A673 (cell line): ENCODE results near the gene ADGRE2. TPM values are rescaled to one million over a fixed set of nuclear protein-coding genes. Genes with fewer than 3 reads are reported as not detected.

Experiments
- BruUV-seq: library from RNA; stranded (reverse); fragments of 400-500 nt; replicated peaks from 2 replicates; lab custom pipeline; 2021; lab: Mats Ljungman, UMichigan
- CTCF ChIA-PET: fragments of 300-600 bp; sonication (Branson Sonifier 250); formaldehyde crosslinking; loops from one replicate; lab custom pipeline; 2022; ENCODE audit warnings: antibody characterized with exemption; lab: Charles Lee
- POLR2A ChIA-PET: fragments of 300-600 bp; sonication (Branson Sonifier 250); formaldehyde crosslinking; loops from one replicate; lab custom pipeline; 2022; ENCODE audit warnings: antibody characterized with exemption; ENCODE audit not compliant: low non-redundant PET; lab: Charles Lee
- DNase-seq: peaks from one replicate; pipeline ENCODE4 v3.0.0-alpha.2; 2015; ENCODE audit warnings: low spot score
- H3K27ac ChIP-seq: fragments of 200-600 bp; sonication (generic); 2 replicates; pipeline ENCODE4 v1.5.1; 2016; ENCODE audit warnings: mixed run types, low read depth, mild to moderate bottlenecking, mixed read lengths, antibody characterized with exemption, low read length; ENCODE audit not compliant: poor library complexity, severe bottlenecking
- H3K27me3 ChIP-seq: fragments of 200-600 bp; sonication (generic); replicated peaks from 2 replicates; pipeline ENCODE4 v1.6.1; 2017; ENCODE audit warnings: mixed run types, low read depth, mild to moderate bottlenecking, mixed read lengths, antibody characterized with exemption, low read length; ENCODE audit not compliant: insufficient read depth, poor library complexity
- H3K36me3 ChIP-seq: fragments of 200-600 bp; sonication (generic); 2 replicates; pipeline ENCODE4 v1.6.1; 2016; ENCODE audit warnings: mixed run types, mild to moderate bottlenecking, mixed read lengths, antibody characterized with exemption, low read length; ENCODE audit not compliant: insufficient read depth, poor library complexity, severe bottlenecking
- H3K4me1 ChIP-seq: fragments of 200-600 bp; sonication (generic); 2 replicates; pipeline ENCODE4 v1.6.1; 2017; ENCODE audit warnings: mixed run types, mild to moderate bottlenecking, mixed read lengths, antibody characterized with exemption, low read length; ENCODE audit not compliant: insufficient read depth, poor library complexity, severe bottlenecking
- H3K4me3 ChIP-seq: fragments of 200-600 bp; sonication (generic); 2 replicates; pipeline ENCODE4 v1.5.1; 2016; ENCODE audit warnings: low read depth, mixed run types, mild to moderate bottlenecking, mixed read lengths, low read length; ENCODE audit not compliant: poor library complexity, severe bottlenecking
- H3K9me3 ChIP-seq: fragments of 200-600 bp; sonication (generic); 2 replicates; pipeline ENCODE4 v1.6.1; 2016; ENCODE audit warnings: mixed run types, low read depth, mild to moderate bottlenecking, mixed read lengths, antibody characterized with exemption, low read length; ENCODE audit not compliant: poor library complexity, severe bottlenecking
- EZH2 ChIP-seq: fragments of 200-600 bp; sonication (generic); IDR thresholded peaks from 2 replicates; pipeline ENCODE4 v1.6.1; 2017; ENCODE audit warnings: borderline replicate concordance, low read depth, mild to moderate bottlenecking, mixed read lengths, antibody characterized with exemption, low read length; ENCODE audit not compliant: poor library complexity, severe bottlenecking
- intact Hi-C: fragments of 100-400 bp; cut with micrococcal nuclease; formaldehyde crosslinking; loops from one replicate; pipeline ENCODE4 v1.10.0; 2022; ENCODE audit not compliant: unreplicated experiment
- total RNA-seq: library from RNA; stranded (reverse); gene quantifications from 2 replicates; pipeline ENCODE4 v1.2.3, GENCODE V29; 2021
- TF ChIP-seq, protein P1 (sequence below): fragments of 300-800, 200-600 bp; sonication (generic); conservative IDR thresholded peaks from 2 replicates; pipeline ENCODE4 v1.5.1; 2017; ENCODE audit warnings: low read depth, mild to moderate bottlenecking, antibody characterized with exemption, low read length, moderate library complexity, mixed read lengths

Gene ADGRE2
- total RNA-seq, 1 experiment from 2014 or later = 0.19 TPM

DNA sequence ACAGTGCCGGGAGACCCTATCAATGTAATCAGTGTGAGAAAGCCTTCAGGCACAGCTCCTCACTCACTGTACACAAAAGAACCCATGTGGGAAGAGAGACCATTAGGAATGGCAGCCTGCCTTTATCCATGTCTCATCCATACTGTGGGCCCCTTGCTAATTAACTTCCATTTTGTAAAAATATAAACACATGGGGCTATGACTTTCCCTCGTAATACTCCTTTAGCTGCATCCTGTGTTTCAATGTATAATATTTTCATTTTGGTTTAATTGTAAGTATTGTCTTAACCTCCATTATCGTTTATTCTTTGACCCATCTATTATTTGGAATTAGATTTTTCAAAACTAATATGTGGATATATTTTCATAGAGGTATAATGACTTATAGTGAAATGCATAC lies 59.2 kb downstream of the ADGRE2 start:
- intact Hi-C loops = no loop called here
- Histone ChIP-seq H3K27ac (no peak overlapping the region), H3K4me3 (no peak overlapping the region), H3K4me1 (no peaks in the 10 kb centered on the region), H3K36me3 (peaks cover 41% of the 10 kb centered on the region), H3K9me3 (peaks cover 54% of the 10 kb centered on the region), H3K27me3 (no peaks in the 10 kb centered on the region)
- BruUV-seq = no TSS peak
- ChIA-PET CTCF (no interaction called here), POLR2A (no interaction called here)
- TF ChIP-seq EZH2 = no peak
- TF ChIP-seq, protein P1, sequence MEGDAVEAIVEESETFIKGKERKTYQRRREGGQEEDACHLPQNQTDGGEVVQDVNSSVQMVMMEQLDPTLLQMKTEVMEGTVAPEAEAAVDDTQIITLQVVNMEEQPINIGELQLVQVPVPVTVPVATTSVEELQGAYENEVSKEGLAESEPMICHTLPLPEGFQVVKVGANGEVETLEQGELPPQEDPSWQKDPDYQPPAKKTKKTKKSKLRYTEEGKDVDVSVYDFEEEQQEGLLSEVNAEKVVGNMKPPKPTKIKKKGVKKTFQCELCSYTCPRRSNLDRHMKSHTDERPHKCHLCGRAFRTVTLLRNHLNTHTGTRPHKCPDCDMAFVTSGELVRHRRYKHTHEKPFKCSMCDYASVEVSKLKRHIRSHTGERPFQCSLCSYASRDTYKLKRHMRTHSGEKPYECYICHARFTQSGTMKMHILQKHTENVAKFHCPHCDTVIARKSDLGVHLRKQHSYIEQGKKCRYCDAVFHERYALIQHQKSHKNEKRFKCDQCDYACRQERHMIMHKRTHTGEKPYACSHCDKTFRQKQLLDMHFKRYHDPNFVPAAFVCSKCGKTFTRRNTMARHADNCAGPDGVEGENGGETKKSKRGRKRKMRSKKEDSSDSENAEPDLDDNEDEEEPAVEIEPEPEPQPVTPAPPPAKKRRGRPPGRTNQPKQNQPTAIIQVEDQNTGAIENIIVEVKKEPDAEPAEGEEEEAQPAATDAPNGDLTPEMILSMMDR = no peak
- DNase-seq = no peak

DNA sequence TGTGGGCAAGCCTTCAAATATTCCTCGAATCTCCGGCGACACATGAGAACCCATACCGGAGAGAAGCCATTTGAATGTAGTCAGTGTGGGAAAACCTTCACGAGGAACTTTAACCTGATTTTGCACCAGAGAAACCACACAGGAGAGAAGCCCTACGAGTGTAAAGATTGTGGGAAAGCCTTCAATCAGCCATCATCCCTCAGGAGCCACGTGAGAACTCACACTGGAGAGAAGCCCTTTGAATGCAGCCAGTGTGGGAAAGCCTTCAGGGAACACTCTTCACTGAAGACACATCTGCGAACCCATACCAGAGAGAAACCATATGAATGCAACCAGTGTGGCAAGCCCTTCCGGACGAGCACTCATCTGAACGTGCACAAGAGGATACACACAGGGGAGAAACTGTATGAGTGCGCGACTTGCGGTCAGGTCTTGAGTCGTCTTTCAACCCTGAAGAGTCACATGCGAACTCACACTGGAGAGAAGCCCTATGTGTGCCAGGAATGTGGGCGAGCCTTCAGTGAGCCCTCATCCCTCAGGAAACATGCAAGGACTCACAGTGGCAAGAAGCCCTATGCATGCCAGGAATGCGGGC lies 59.7 kb downstream of the ADGRE2 start:
- CTCF ChIA-PET = no interaction called here
- POLR2A ChIA-PET = no interaction called here
- no peak overlapping the region for H3K4me3 ChIP-seq
- DNase-seq = no peak
- H3K36me3 ChIP-seq = peaks cover 41% of the 10 kb centered on the region
- H3K27me3 ChIP-seq = no peaks in the 10 kb centered on the region
- H3K4me1 ChIP-seq = no peaks in the 10 kb centered on the region
- BruUV-seq = no TSS peak
- no peak overlapping the region for H3K27ac ChIP-seq
- intact Hi-C loops = no loop called here
- H3K9me3 ChIP-seq = peaks cover 54% of the 10 kb centered on the region
- no peak for TF ChIP-seq EZH2
- TF ChIP-seq, protein P1 = no peak

DNA sequence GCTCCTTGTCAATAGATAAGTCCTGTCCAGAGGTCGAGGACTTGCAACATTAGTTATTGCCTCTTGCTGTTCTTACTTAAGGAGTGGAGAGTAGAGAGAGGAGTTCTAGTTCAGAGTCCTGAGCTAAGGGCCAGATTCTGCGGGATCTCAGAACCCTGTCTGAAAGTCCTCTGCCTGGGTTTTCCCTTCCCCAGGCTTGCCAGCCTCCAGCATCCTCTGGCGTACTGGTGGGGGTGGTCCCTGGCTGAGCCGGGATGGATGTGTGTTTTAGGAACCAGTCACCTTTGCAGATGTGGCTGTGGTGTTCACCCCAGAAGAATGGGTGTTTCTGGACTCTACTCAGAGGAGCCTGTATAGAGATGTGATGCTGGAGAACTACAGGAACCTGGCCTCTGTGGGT lies 62.5 kb downstream of the ADGRE2 start:
- Histone ChIP-seq H3K27ac (no peak overlapping the region), H3K27me3 (no peaks in the 10 kb centered on the region), H3K4me1 (no peaks in the 10 kb centered on the region), H3K9me3 (peaks cover 44% of the 10 kb centered on the region), H3K36me3 (peaks cover 44% of the 10 kb centered on the region), H3K4me3 (no peak overlapping the region)
- intact Hi-C loops = no loop called here
- ChIA-PET CTCF (no interaction called here), POLR2A (no interaction called here)
- no TSS peak for BruUV-seq
- TF ChIP-seq EZH2 = no peak
- TF ChIP-seq, protein P1 = no peak
- no peak for DNase-seq
